Measurements from ENCODE around the gene AKR7A2.
"Not testable (repeated sequence)": the region's sequence is repeated elsewhere in the genome, so short reads cannot be mapped to it uniquely, and the experiment has no call there.

The AKR7A2 gene

DNA sequence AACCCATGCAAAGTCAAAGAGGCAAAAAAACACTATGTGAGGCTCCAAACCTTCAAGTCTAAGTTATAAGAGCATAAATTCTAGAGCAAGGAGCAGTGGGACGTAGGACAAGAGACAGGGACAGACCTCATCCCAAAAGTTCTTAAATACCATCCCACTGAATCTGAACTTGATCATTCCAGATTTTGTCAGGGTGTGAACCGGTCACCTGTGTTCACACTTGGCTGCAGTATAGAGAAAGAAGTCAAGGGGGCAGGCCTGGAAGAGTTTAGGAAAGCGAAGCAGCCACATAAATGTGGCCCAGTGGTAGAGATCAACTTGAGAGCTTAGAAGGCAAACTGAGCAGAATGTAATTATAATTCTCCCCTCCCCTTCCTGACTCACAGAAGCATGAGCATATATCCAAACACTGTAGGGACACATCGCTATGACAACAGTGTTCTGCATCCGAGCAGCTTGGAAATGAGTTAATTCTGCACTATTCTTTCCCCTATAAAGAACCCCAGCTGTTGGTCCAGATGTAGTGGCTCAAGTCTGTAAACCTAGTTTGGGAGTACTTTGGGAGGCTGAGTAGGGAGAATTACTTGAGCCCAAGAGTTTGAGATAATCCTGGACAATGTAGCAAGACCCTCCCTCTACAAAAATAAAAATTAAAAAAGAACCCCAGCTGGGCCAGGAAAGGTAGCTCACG lies 2.7 kb downstream of the AKR7A2 start:
- no peak overlapping the region for H3K4me3 ChIP-seq (ENCODE audit: control insufficient read depth, low read depth, low read length)
- peak; percentile 87 for DNase-seq (ENCODE audit: low read depth)
- TF ChIP-seq, protein P1, sequence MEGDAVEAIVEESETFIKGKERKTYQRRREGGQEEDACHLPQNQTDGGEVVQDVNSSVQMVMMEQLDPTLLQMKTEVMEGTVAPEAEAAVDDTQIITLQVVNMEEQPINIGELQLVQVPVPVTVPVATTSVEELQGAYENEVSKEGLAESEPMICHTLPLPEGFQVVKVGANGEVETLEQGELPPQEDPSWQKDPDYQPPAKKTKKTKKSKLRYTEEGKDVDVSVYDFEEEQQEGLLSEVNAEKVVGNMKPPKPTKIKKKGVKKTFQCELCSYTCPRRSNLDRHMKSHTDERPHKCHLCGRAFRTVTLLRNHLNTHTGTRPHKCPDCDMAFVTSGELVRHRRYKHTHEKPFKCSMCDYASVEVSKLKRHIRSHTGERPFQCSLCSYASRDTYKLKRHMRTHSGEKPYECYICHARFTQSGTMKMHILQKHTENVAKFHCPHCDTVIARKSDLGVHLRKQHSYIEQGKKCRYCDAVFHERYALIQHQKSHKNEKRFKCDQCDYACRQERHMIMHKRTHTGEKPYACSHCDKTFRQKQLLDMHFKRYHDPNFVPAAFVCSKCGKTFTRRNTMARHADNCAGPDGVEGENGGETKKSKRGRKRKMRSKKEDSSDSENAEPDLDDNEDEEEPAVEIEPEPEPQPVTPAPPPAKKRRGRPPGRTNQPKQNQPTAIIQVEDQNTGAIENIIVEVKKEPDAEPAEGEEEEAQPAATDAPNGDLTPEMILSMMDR (conservative IDR thresholded peaks at IDR 0.05; ENCODE audit: control insufficient read depth, insufficient read depth, low read depth, low read length): no peak

- H3K4me3 ChIP-seq (ENCODE audit: control insufficient read depth, low read depth, low read length): no peak overlapping the region
- TF ChIP-seq, protein P1 (conservative IDR thresholded peaks at IDR 0.05; ENCODE audit: control insufficient read depth, insufficient read depth, low read depth, low read length): no peak
- no peak for DNase-seq (ENCODE audit: low read depth)
Observed at GRCh38 chr1:19308509-19308907, 3.4 kb downstream of the AKR7A2 start.

GRCh38 chr1:19307794-19308508 lies 4.0 kb downstream of the AKR7A2 start:
- TF ChIP-seq, protein P1 (conservative IDR thresholded peaks at IDR 0.05; ENCODE audit: control insufficient read depth, insufficient read depth, low read depth, low read length): no peak
- H3K4me3 ChIP-seq (ENCODE audit: control insufficient read depth, low read depth, low read length): no peak overlapping the region
- no peak for DNase-seq (ENCODE audit: low read depth)

GRCh38 chr1:19306941-19307340 lies 5.0 kb downstream of the AKR7A2 start:
- TF ChIP-seq, protein P1 (conservative IDR thresholded peaks at IDR 0.05; ENCODE audit: control insufficient read depth, insufficient read depth, low read depth, low read length): no peak
- DNase-seq (ENCODE audit: low read depth): no peak
- H3K4me3 ChIP-seq (ENCODE audit: control insufficient read depth, low read depth, low read length): no peak overlapping the region

DNA sequence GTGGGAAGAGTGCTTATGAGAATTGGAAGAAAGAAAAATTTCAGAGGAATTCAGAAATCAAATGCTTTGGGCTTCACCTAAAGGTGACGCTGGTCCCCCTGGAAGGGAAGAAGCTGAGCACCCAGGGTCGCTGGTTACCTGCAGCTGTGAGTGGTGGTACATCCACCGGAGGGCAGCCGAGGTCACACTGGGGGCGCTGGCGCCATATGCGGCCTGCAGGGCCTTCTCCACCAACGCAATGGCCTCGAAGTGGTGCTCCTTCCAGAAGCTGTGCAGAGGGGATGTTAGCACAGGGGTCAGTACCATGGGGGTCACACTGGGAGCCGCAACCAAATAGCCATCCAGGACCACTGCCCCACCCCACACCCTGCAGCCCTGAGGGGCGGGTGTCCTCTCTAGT lies 6.1 kb downstream of the AKR7A2 start:
- TF ChIP-seq, protein P1 (conservative IDR thresholded peaks at IDR 0.05; ENCODE audit: control insufficient read depth, insufficient read depth, low read depth, low read length): no peak
- DNase-seq (ENCODE audit: low read depth): no peak
- H3K4me3 ChIP-seq (ENCODE audit: control insufficient read depth, low read depth, low read length): no peak overlapping the region

- not testable (repeated sequence) for DNase-seq (ENCODE audit: low read depth); H3K4me3 ChIP-seq (ENCODE audit: control insufficient read depth, low read depth, low read length)
Observed at GRCh38 chr1:19304081-19304480, 7.9 kb downstream of the AKR7A2 start.

GRCh38 chr1:19300211-19300610 lies 11.7 kb downstream of the AKR7A2 start:
- H3K4me3 ChIP-seq (ENCODE audit: control insufficient read depth, low read depth, low read length): no peak overlapping the region
- no peak for DNase-seq (ENCODE audit: low read depth)
- TF ChIP-seq, protein P1 (conservative IDR thresholded peaks at IDR 0.05; ENCODE audit: control insufficient read depth, insufficient read depth, low read depth, low read length): no peak

Data from fibroblast of mammary gland (primary cell).